Gastroesophageal sphincter (tissue), 3 donors: ENCODE results near the gene GRAMD1A.

Experiments
- POLR2A ChIP-seq, 2 donors: fragments of 450-650 bp; IDR thresholded peaks; one replicate each; pipeline ENCODE4 v1.6.1; 2017; ENCODE audit warnings: antibody characterized with exemption in 2 of 2, mild to moderate bottlenecking in 2 of 2, moderate library complexity in 1 of 2
- TF ChIP-seq, protein P1 (sequence below), 4 experiments: fragments of 200-600 bp in 2 of 4; fragments of 450-650 bp in 2 of 4; sonication (generic) in 1 of 4; IDR thresholded peaks; one replicate each; pipeline ENCODE4 v1.5.1; 2017 to 2019; ENCODE audit warnings: antibody characterized with exemption in 4 of 4, mild to moderate bottlenecking in 2 of 4, moderate library complexity in 2 of 4

DNA sequence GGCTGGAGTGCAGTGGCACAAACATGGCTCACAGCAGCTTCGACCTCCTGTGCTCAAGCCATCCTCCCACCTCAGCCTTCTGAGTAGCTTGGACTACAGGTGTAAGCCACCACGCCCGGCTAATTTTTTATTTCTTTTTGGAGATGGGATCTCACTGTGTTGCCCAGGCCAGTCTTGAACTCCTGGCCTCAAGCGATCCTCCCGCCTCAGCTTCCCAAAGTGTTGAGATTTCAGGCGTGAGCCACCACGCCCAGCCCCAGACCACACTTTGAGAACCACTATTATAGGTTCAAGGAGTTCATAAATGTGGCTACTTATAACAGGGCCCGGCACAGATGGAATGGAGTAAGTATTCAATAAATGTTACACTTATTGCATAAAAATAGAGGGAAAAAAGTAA lies 26.9 kb downstream of the GRAMD1A start:
- TF ChIP-seq, protein P1, sequence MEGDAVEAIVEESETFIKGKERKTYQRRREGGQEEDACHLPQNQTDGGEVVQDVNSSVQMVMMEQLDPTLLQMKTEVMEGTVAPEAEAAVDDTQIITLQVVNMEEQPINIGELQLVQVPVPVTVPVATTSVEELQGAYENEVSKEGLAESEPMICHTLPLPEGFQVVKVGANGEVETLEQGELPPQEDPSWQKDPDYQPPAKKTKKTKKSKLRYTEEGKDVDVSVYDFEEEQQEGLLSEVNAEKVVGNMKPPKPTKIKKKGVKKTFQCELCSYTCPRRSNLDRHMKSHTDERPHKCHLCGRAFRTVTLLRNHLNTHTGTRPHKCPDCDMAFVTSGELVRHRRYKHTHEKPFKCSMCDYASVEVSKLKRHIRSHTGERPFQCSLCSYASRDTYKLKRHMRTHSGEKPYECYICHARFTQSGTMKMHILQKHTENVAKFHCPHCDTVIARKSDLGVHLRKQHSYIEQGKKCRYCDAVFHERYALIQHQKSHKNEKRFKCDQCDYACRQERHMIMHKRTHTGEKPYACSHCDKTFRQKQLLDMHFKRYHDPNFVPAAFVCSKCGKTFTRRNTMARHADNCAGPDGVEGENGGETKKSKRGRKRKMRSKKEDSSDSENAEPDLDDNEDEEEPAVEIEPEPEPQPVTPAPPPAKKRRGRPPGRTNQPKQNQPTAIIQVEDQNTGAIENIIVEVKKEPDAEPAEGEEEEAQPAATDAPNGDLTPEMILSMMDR (IDR thresholded peaks at IDR 0.05) = no peak
- TF ChIP-seq POLR2A (IDR thresholded peaks at IDR 0.05) = no peak
